ENCODE data around the gene MAP3K15.
A peak's percentile ranks its signal among the peaks of the same experiment; 100 is the strongest.

Gene MAP3K15

DNA sequence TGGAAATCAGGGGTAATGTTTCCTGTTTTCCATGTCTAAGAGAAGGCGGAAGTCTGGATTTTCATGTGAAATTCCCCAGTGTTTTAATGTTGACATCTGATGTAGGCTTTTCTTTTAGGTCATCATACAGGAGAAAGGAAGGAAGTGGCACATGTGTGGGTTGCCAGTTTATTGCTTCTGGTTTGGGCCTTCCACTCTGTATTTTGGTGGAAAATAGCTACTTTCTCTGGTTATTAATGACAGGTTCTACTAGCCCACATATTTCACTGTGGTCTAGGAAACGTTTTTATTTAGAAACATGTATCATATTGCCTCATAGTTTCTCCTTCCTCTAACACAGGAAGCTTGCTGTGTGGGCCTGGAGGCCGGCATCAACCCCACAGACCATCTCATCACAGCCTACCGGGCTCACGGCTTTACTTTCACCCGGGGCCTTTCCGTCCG is 164.3 kb downstream of the MAP3K15 start:
- CTCF ChIA-PET, result interaction anchor here (1.0 kb wide), 1 partner anchor 21 kb away, joined by 3 read pairs; no protein-coding TSS in a partner anchor
- POLR2A ChIA-PET, result interaction anchor here (0.9 kb wide), 1 partner anchor 10 kb away, joined by 3 read pairs; no protein-coding TSS in a partner anchor
- no peak for TF ChIP-seq CTCF (IDR thresholded peaks at IDR 0.05; ENCODE audit: control extremely low read depth, extremely low read depth, low read depth, missing control alignments)
- peak; percentile 58 for DNase-seq (ENCODE audit: extremely low spot score)

GRCh38 chrX:19349264-19349663 is 166.0 kb downstream of the MAP3K15 start:
- POLR2A ChIA-PET, result no interaction called here
- CTCF ChIA-PET, result no interaction called here

DNA sequence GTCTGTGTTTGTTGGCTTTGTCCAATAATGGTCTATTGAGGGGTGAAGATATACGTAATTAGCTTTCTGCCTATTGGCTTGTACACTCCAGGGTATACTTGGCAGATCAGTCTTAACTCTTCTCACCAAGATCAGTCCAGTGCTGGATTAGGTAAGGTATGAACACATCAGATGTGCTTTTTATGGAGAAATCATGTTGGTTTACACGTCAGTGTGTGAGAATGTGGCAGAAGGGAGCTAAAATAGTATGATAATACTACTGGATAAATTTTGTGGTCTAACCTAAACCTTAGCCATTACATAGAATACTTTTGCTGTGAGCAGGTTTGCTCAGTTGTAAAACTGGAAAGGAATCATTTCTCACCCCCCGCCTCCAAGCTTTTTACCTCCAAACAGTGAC is 167.4 kb downstream of the MAP3K15 start:
- DNase-seq (ENCODE audit: extremely low spot score), result no peak
- TF ChIP-seq CTCF (IDR thresholded peaks at IDR 0.05; ENCODE audit: control extremely low read depth, extremely low read depth, low read depth, missing control alignments), result no peak
- ChIA-PET POLR2A (no interaction called here), CTCF (interaction anchor here (2.1 kb wide), 1 partner anchor 35 kb away, joined by 5 read pairs; no protein-coding TSS in a partner anchor)

More at GRCh38 chrX:19349264-19349663, 166.0 kb downstream of the MAP3K15 start:
- no peak for DNase-seq (ENCODE audit: extremely low spot score)
- no peak for TF ChIP-seq CTCF (IDR thresholded peaks at IDR 0.05; ENCODE audit: control extremely low read depth, extremely low read depth, low read depth, missing control alignments)

DNA sequence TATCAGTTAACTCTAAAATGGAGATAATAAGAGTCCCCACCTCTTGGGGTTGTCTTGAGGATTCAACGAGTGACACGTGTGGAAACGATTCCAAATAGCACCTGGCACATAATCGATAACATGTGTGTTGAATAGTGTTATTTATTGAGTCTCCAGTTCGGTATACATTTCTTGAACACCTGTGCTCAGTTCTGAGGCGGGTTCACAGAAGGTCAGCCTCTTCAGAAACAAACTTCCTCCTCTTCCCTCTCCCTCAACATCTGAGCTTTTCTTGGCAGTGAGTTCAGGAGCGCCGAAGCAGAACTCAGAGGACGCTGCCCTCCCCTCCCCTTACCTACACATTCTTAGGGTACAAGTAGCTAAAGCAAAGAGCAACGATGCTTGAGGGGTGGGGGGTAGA is 170.6 kb downstream of the MAP3K15 start:
- CTCF ChIA-PET, result interaction anchor here (1.2 kb wide), 2 partner anchors 11 to 28 kb away, joined by 3 to 4 read pairs; no protein-coding TSS in a partner anchor

GRCh38 chrX:19343535-19344408 is 171.5 kb downstream of the MAP3K15 start, which contains the start of gene PDHA1:
PDHA1 (plus strand) TSS chrX:19343927; CDS start chrX:19344038, 111 bp downstream.
- no peak for TF ChIP-seq CTCF (IDR thresholded peaks at IDR 0.05; ENCODE audit: control extremely low read depth, extremely low read depth, low read depth, missing control alignments)
- CTCF ChIA-PET, result interaction anchor here (1.8 kb wide), 1 partner anchor 10 kb away, joined by 9 read pairs; no protein-coding TSS in a partner anchor
- peak; percentile 90 for DNase-seq (ENCODE audit: extremely low spot score)
- POLR2A ChIA-PET, result no interaction called here

More for the DNA sequence above, 170.6 kb downstream of the MAP3K15 start:
- TF ChIP-seq CTCF (IDR thresholded peaks at IDR 0.05; ENCODE audit: control extremely low read depth, extremely low read depth, low read depth, missing control alignments), result no peak
- POLR2A ChIA-PET, result no interaction called here
- DNase-seq (ENCODE audit: extremely low spot score), result no peak

GRCh38 chrX:19343085-19343534 is 172.2 kb downstream of the MAP3K15 start:
- no peak for TF ChIP-seq CTCF (IDR thresholded peaks at IDR 0.05; ENCODE audit: control extremely low read depth, extremely low read depth, low read depth, missing control alignments)
- POLR2A ChIA-PET, result no interaction called here

More at GRCh38 chrX:19343085-19343534, 172.2 kb downstream of the MAP3K15 start:
- DNase-seq (ENCODE audit: extremely low spot score), result no peak
- CTCF ChIA-PET, result interaction anchor here (1.8 kb wide), 1 partner anchor 10 kb away, joined by 9 read pairs; no protein-coding TSS in a partner anchor

Data from GM10248 (cell line).